ENCODE data around the gene CAPN11. TPM values are rescaled to one million over a fixed set of nuclear protein-coding genes. Genes with fewer than 3 reads are reported as not detected.
A peak's percentile ranks its signal among the peaks of the same experiment; 100 is the strongest.

CAPN11 gene
- total RNA-seq, 4 donors from 2014 or later = 0.67 to 16.5 (median 4.9) TPM; not detected in 1

GRCh38 chr6:44133981-44134711 is 24.5 kb upstream of the CAPN11 start:
- Histone ChIP-seq H3K27ac (peak overlapping the region in 1 of 4 donors; percentile 2), H3K4me3 (no peak overlapping the region), H3K9me3 (no peaks in the 10 kb centered on the region), H3K4me1 (peaks cover 0 to 24% (median 2%) of the 10 kb centered on the region in 4 donors), H3K27me3 (no peaks in the 10 kb centered on the region), H3K36me3 (peaks cover 0 to 48% (median 0%) of the 10 kb centered on the region in 3 donors)
- TF ChIP-seq CTCF (IDR thresholded peaks at IDR 0.05) (no peak), POLR2A (IDR thresholded peaks at IDR 0.05) (no peak)
- DNase-seq = no peak

GRCh38 chr6:44135173-44135758 is 23.4 kb upstream of the CAPN11 start:
- TF ChIP-seq POLR2A (IDR thresholded peaks at IDR 0.05) (no peak), CTCF (IDR thresholded peaks at IDR 0.05) (no peak)
- H3K9me3 ChIP-seq = no peaks in the 10 kb centered on the region
- DNase-seq = no peak
- H3K27me3 ChIP-seq = no peaks in the 10 kb centered on the region
- H3K4me3 ChIP-seq = no peak overlapping the region
- peaks cover 0 to 59% (median 0%) of the 10 kb centered on the region in 3 donors for H3K36me3 ChIP-seq
- H3K4me1 ChIP-seq = peaks cover 0 to 24% (median 2%) of the 10 kb centered on the region in 4 donors
- H3K27ac ChIP-seq = no peak overlapping the region

- no peak overlapping the region for H3K27ac ChIP-seq
- TF ChIP-seq POLR2A (IDR thresholded peaks at IDR 0.05) (no peak), CTCF (IDR thresholded peaks at IDR 0.05) (no peak)
- peaks cover 0 to 24% (median 2%) of the 10 kb centered on the region in 4 donors for H3K4me1 ChIP-seq
- H3K4me3 ChIP-seq = no peak overlapping the region
- H3K36me3 ChIP-seq = peaks cover 0 to 65% (median 0%) of the 10 kb centered on the region in 3 donors
- DNase-seq = no peak
- no peaks in the 10 kb centered on the region for H3K27me3 ChIP-seq
- no peaks in the 10 kb centered on the region for H3K9me3 ChIP-seq
Observed at GRCh38 chr6:44135875-44136274, 22.7 kb upstream of the CAPN11 start.

GRCh38 chr6:44138717-44139350 is 19.8 kb upstream of the CAPN11 start:
- TF ChIP-seq CTCF (IDR thresholded peaks at IDR 0.05) = no peak
- TF ChIP-seq POLR2A (IDR thresholded peaks at IDR 0.05) = no peak
- no peaks in the 10 kb centered on the region for H3K27me3 ChIP-seq
- DNase-seq = no peak
- no peak overlapping the region for H3K27ac ChIP-seq
- H3K4me3 ChIP-seq = no peak overlapping the region
- no peaks in the 10 kb centered on the region for H3K4me1 ChIP-seq
- H3K9me3 ChIP-seq = no peaks in the 10 kb centered on the region
- peaks cover 0 to 91% (median 0%) of the 10 kb centered on the region in 3 donors for H3K36me3 ChIP-seq

- Histone ChIP-seq H3K27me3 (no peaks in the 10 kb centered on the region), H3K36me3 (peaks cover 0 to 89% (median 0%) of the 10 kb centered on the region in 3 donors), H3K9me3 (no peaks in the 10 kb centered on the region), H3K4me3 (no peak overlapping the region), H3K4me1 (no peaks in the 10 kb centered on the region), H3K27ac (no peak overlapping the region)
- TF ChIP-seq POLR2A (IDR thresholded peaks at IDR 0.05) (no peak), CTCF (IDR thresholded peaks at IDR 0.05) (no peak)
- DNase-seq = no peak
Observed at GRCh38 chr6:44139351-44139743, 19.3 kb upstream of the CAPN11 start.
